ENCODE data around the gene TMX1. TPM values are rescaled to one million over a fixed set of nuclear protein-coding genes. Genes with fewer than 3 reads are reported as not detected.

TMX1 gene
- total RNA-seq, 6 experiments from 2014 or later = 38.3 to 48.3 (median 46.0) TPM

DNA sequence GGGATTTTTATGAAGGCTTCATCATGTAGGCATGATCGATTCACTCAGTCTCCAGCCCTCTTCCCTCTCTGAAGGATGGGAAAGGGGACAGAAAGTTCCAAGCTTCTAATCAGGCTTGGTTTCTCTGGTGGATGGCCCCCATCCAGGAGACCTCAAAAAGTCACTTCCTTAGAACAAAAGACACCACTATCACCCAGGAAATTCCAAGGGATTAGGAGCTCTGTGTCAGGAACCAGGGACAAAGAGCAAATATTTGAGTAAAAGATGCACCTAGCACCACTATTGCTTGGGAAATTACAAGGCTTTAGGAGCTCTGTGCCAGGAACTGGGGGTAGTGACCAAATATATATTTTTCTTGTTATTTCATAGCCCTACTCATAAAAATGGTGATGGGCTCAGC, 33.6 kb upstream of the TMX1 start:
- TF ChIP-seq, protein P1, sequence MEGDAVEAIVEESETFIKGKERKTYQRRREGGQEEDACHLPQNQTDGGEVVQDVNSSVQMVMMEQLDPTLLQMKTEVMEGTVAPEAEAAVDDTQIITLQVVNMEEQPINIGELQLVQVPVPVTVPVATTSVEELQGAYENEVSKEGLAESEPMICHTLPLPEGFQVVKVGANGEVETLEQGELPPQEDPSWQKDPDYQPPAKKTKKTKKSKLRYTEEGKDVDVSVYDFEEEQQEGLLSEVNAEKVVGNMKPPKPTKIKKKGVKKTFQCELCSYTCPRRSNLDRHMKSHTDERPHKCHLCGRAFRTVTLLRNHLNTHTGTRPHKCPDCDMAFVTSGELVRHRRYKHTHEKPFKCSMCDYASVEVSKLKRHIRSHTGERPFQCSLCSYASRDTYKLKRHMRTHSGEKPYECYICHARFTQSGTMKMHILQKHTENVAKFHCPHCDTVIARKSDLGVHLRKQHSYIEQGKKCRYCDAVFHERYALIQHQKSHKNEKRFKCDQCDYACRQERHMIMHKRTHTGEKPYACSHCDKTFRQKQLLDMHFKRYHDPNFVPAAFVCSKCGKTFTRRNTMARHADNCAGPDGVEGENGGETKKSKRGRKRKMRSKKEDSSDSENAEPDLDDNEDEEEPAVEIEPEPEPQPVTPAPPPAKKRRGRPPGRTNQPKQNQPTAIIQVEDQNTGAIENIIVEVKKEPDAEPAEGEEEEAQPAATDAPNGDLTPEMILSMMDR (IDR thresholded peaks at IDR 0.05) = no peak
- no peaks in the 10 kb centered on the region for H3K9me3 Mint-ChIP-seq
- no peaks in the 10 kb centered on the region for H3K36me3 Mint-ChIP-seq (ENCODE audit: low read depth)
- peaks cover 24% of the 10 kb centered on the region for H3K27me3 Mint-ChIP-seq (ENCODE audit: insufficient read depth)
- no peak overlapping the region for H3K27ac Mint-ChIP-seq
- no peaks in the 10 kb centered on the region for H3K4me1 Mint-ChIP-seq (ENCODE audit: low read depth)
- H3K4me3 Mint-ChIP-seq = no peak overlapping the region
- DNase-seq = no peak

DNA sequence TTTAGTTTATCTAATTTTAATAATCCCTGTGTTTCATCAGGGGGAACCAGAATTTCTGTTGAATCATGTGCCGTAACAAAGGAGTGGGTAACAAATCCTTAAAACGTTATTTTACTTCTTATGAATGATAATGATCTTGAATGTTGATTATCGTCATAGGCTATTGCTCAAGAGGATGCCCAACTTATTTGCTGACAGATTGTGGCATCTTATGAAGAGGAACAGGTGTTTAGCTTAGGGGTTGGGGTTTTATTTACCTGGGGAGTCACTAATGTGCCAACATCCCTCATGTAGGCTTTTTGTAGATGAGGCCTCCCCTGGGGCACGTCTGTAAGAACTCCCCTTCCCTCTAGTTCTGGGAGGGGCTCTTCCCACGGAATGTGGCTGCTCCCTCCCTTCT, 32.4 kb upstream of the TMX1 start:
- DNase-seq = no peak
- no peak overlapping the region for H3K27ac Mint-ChIP-seq
- peaks cover 19% of the 10 kb centered on the region for H3K27me3 Mint-ChIP-seq (ENCODE audit: insufficient read depth)
- H3K4me1 Mint-ChIP-seq (ENCODE audit: low read depth) = no peaks in the 10 kb centered on the region
- no peak overlapping the region for H3K4me3 Mint-ChIP-seq
- TF ChIP-seq, protein P1 (IDR thresholded peaks at IDR 0.05) = no peak
- H3K9me3 Mint-ChIP-seq = no peaks in the 10 kb centered on the region
- no peaks in the 10 kb centered on the region for H3K36me3 Mint-ChIP-seq (ENCODE audit: low read depth)

DNA sequence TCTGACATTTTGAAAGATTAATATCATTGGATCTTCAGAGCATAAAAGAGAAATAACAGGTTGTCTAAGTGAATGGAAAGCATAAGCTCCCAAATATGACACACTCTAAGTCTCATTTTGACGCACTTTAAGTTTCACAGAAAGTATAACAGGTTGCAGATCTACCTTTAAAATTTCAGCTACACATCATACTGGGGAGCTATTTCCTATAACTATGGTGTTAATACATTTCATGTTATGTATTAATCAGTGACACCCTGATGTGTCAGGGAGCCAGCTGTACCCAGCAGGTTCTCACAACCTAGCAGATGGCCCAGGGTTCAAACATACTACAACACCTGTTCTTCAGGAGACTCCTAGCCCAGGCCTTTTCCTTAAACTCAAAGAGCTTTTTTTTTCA, 31.1 kb upstream of the TMX1 start:
- Mint-ChIP-seq H3K27ac (no peak overlapping the region), H3K27me3 (ENCODE audit: insufficient read depth) (peaks cover 19% of the 10 kb centered on the region), H3K4me1 (ENCODE audit: low read depth) (no peaks in the 10 kb centered on the region), H3K36me3 (ENCODE audit: low read depth) (no peaks in the 10 kb centered on the region), H3K4me3 (no peak overlapping the region), H3K9me3 (no peaks in the 10 kb centered on the region)
- TF ChIP-seq, protein P1 (IDR thresholded peaks at IDR 0.05) = no peak
- DNase-seq = no peak

DNA sequence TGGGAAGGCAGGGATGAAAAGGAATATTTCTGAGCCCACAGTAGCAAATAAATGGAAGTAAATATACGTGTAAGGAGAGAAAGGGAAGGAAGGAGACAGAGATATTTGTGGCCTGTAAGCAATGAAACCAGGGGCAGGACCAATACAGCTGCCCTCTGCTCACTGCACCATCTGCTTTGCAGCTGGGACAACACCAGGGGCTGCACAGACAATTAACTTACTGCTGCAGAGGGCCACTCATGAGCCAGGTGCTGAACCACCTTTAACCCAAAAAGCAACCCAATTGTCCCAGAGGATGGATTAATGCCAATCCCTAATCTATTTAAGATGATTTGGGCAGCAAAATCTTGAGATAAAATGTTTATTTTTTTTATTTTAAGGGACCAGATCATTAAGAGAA, 30.6 kb upstream of the TMX1 start:
- TF ChIP-seq, protein P1 (IDR thresholded peaks at IDR 0.05) = no peak
- Mint-ChIP-seq H3K27me3 (ENCODE audit: insufficient read depth) (peaks cover 17% of the 10 kb centered on the region), H3K9me3 (no peaks in the 10 kb centered on the region), H3K27ac (no peak overlapping the region), H3K36me3 (ENCODE audit: low read depth) (no peaks in the 10 kb centered on the region), H3K4me1 (ENCODE audit: low read depth) (no peaks in the 10 kb centered on the region), H3K4me3 (no peak overlapping the region)
- DNase-seq = no peak

DNA sequence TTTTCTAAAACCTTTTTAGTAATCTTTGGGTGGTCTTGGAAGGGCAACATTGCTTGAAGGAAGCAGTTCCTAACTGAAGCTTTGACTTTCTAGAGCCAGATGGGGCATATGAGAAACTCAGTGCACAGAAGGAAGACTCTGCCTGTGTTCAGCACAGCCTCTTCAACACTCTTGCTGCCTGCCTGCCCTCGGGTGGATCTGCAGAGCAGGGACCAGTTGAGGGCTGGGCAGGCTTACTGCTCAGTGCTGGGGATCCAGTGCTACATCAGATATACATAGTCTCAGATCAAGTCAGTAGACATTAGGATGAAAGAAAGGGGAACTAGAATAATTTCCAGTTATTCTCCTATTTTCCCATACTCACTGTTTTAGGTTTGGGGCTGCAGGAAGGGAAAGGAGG, 29.5 kb upstream of the TMX1 start:
- H3K4me1 Mint-ChIP-seq (ENCODE audit: low read depth) = no peaks in the 10 kb centered on the region
- H3K27me3 Mint-ChIP-seq (ENCODE audit: insufficient read depth) = peaks cover 13% of the 10 kb centered on the region
- no peak overlapping the region for H3K27ac Mint-ChIP-seq

More for the DNA sequence above, 29.5 kb upstream of the TMX1 start:
- no peak for DNase-seq
- Mint-ChIP-seq H3K36me3 (ENCODE audit: low read depth) (no peaks in the 10 kb centered on the region), H3K4me3 (no peak overlapping the region), H3K9me3 (no peaks in the 10 kb centered on the region)
- TF ChIP-seq, protein P1 (IDR thresholded peaks at IDR 0.05) = no peak

Data from HFFc6 (cell line).